Measurements from ENCODE around the gene KNSTRN.

GRCh38 chr15:40399370-40399769 is 16.8 kb downstream of the KNSTRN start:
- no peak for TF ChIP-seq CEBPB (IDR thresholded peaks at IDR 0.05; ENCODE audit: low read depth, low read length)
- TF ChIP-seq CTCF (IDR thresholded peaks at IDR 0.05; ENCODE audit: control extremely low read depth in 1 of 3, insufficient read depth in 1 of 3, low read depth in 1 of 3, low read length in 3 of 3) = no peak
- no peak for TF ChIP-seq BRCA1 (IDR thresholded peaks at IDR 0.05; ENCODE audit: low read depth, low read length)
- TF ChIP-seq POLR2A (IDR thresholded peaks at IDR 0.05; ENCODE audit: control extremely low read depth in 1 of 2, low read depth in 2 of 2, low read length in 2 of 2) = no peak

All from H1 (cell line).